CD4-positive, alpha-beta T cell (primary cell): ENCODE results near the gene LPAR3. TPM values are rescaled to one million over a fixed set of nuclear protein-coding genes. Genes with fewer than 3 reads are reported as not detected.
"Not testable (repeated sequence)": the region's sequence is repeated elsewhere in the genome, so short reads cannot be mapped to it uniquely, and the experiment has no call there.

ENCODE experiments used
- ATAC-seq: fragments of 200-7000 bp; cut with Tn5 transposase; one replicate; pipeline ENCODE4 v1.10.0; 2022; ENCODE audit warnings: mild to moderate bottlenecking; ENCODE audit not compliant: poor library complexity
- CTCF ChIA-PET: fragments of 350-600 bp; sonication (Branson Sonifier 250); formaldehyde crosslinking; loops from one replicate; lab custom pipeline; 2021; ENCODE audit warnings: antibody characterized with exemption, inconsistent platforms; lab: Charles Lee
- POLR2A ChIA-PET: fragments of 350-600 bp; sonication (Branson Sonifier 250); formaldehyde crosslinking; loops from one replicate; lab custom pipeline; 2021; ENCODE audit warnings: antibody characterized with exemption, inconsistent platforms; lab: Charles Lee
- DNase-seq, 14 experiments: peaks; one replicate each; pipeline ENCODE4 v3.0.0-alpha.2; 2013 to 2020; ENCODE audit warnings: mixed read lengths in 2 of 14
- H3K27ac ChIP-seq, 2 donors: one replicate each; pipeline versions ENCODE4 v1.5.1 to v1.7.0; 2013; ENCODE audit warnings: low read length in 2 of 2, low read depth in 1 of 2, mild to moderate bottlenecking in 1 of 2
- H3K27me3 ChIP-seq, 2 experiments: 1 replicate in 1 of 2; 2 replicates in 1 of 2; pipeline versions ENCODE4 v1.6.1 to v1.7.0; 2013; ENCODE audit warnings: low read length in 2 of 2, control low read depth in 1 of 2, mild to moderate bottlenecking in 1 of 2, moderate library complexity in 1 of 2; ENCODE audit not compliant: insufficient read depth in 2 of 2, control insufficient read depth in 1 of 2
- H3K36me3 ChIP-seq: one replicate; pipeline ENCODE4 v1.6.1; 2013; ENCODE audit warnings: low read length, control low read depth; ENCODE audit not compliant: insufficient read depth
- H3K4me1 ChIP-seq: one replicate; pipeline ENCODE4 v1.6.1; 2013; ENCODE audit warnings: low read length, control low read depth; ENCODE audit not compliant: insufficient read depth
- H3K4me3 ChIP-seq: one replicate; pipeline ENCODE4 v1.5.1; 2013; ENCODE audit warnings: mild to moderate bottlenecking, low read length, moderate library complexity
- H3K9me3 ChIP-seq, 2 experiments: 1 replicate in 1 of 2; 2 replicates in 1 of 2; pipeline versions ENCODE4 v1.6.1 to v1.7.0; 2013; ENCODE audit warnings: low read length in 2 of 2, mild to moderate bottlenecking in 2 of 2, control low read depth in 1 of 2, moderate library complexity in 1 of 2; ENCODE audit not compliant: control insufficient read depth in 1 of 2, insufficient read depth in 1 of 2
- H3K27ac Mint-ChIP-seq: one replicate; pipeline ENCODE4 v1.8.0; 2020; ENCODE audit warnings: mixed read lengths
- H3K27me3 Mint-ChIP-seq: one replicate; pipeline ENCODE4 v1.8.0; 2021; ENCODE audit warnings: mixed read lengths
- H3K36me3 Mint-ChIP-seq: one replicate; pipeline ENCODE4 v1.8.0; 2021; ENCODE audit warnings: low read depth, mixed read lengths
- H3K4me1 Mint-ChIP-seq: one replicate; pipeline ENCODE4 v1.8.0; 2021; ENCODE audit warnings: low read depth, mixed read lengths
- H3K4me3 Mint-ChIP-seq: one replicate; pipeline ENCODE4 v1.8.0; 2020; ENCODE audit warnings: mild to moderate bottlenecking, mixed read lengths
- H3K9me3 Mint-ChIP-seq: one replicate; pipeline ENCODE4 v1.8.0; 2020; ENCODE audit warnings: mixed read lengths
- intact Hi-C, 2 experiments: fragments of 100-400 bp; cut with DNase I in 1 of 2; cut with micrococcal nuclease in 1 of 2; formaldehyde crosslinking; loops; one replicate each; pipeline versions ENCODE4 v1.15.1 to v1.9.0; 2023 to 2025; cut with DNase I, micrococcal nuclease
- total RNA-seq, 174 experiments: library from RNA in 2 of 174; stranded (reverse) in 2 of 174; gene quantifications; one replicate each; pipeline ENCODE4 v1.2.3 and lab custom pipeline; 2021 to 2026
- TF ChIP-seq, protein P1 (sequence below): fragments of 200-600 bp; IDR thresholded peaks from one replicate; pipeline ENCODE4 v1.8.0; 2022; ENCODE audit warnings: antibody characterized with exemption, mild to moderate bottlenecking

The LPAR3 gene
- total RNA-seq, 2 experiments from 2014 or later, result 0.25 to 0.87 TPM

DNA sequence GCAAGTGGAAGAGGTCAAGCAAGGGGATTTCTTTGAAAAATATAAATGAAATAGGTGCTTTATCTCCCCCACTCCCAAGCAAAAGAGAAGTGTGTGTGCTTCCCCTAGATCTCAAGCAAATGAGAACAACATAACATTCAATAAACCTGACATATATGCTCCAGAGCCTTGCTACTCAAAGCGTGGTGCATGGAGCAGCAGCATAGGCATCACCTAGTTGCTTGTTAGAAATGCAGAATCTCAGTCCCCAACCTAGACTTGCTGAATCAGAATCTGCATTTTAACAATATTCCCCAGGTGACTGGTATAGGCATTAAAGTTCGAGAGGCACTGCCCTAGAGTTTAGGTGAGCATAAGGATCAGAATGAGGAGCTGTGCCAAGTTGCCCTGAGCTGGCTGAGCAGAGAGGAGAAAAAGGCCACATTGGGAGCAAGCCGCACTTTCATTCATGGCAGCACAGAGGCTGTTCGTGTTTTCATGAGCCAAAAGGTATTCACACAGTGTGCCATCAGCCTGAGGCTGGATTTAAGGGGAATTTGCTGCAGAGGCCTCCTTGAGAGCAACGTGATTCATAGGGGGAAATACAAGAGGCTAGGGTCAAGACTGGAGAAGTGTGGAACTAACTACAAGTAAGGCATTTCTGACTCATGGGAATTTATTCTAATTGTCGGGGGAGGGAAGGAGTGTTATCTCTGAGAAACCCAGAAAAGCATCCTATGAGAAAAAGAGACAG, 14.3 kb upstream of the LPAR3 start:
- H3K27me3 ChIP-seq, result no peaks in the 10 kb centered on the region
- TF ChIP-seq, protein P1, sequence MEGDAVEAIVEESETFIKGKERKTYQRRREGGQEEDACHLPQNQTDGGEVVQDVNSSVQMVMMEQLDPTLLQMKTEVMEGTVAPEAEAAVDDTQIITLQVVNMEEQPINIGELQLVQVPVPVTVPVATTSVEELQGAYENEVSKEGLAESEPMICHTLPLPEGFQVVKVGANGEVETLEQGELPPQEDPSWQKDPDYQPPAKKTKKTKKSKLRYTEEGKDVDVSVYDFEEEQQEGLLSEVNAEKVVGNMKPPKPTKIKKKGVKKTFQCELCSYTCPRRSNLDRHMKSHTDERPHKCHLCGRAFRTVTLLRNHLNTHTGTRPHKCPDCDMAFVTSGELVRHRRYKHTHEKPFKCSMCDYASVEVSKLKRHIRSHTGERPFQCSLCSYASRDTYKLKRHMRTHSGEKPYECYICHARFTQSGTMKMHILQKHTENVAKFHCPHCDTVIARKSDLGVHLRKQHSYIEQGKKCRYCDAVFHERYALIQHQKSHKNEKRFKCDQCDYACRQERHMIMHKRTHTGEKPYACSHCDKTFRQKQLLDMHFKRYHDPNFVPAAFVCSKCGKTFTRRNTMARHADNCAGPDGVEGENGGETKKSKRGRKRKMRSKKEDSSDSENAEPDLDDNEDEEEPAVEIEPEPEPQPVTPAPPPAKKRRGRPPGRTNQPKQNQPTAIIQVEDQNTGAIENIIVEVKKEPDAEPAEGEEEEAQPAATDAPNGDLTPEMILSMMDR, result no peak

GRCh38 chr1:84902727-84903126, 9.7 kb upstream of the LPAR3 start:
- H3K4me3 Mint-ChIP-seq, ATAC-seq, H3K4me1 ChIP-seq, H3K4me1 Mint-ChIP-seq, CTCF ChIA-PET, H3K36me3 Mint-ChIP-seq, DNase-seq, POLR2A ChIA-PET, H3K9me3 ChIP-seq, H3K36me3 ChIP-seq, H3K27me3 Mint-ChIP-seq, H3K27ac Mint-ChIP-seq, intact Hi-C loops, H3K27me3 ChIP-seq, H3K9me3 Mint-ChIP-seq, H3K27ac ChIP-seq, H3K4me3 ChIP-seq: not testable (repeated sequence)

More for the DNA sequence above, 14.3 kb upstream of the LPAR3 start:
- no peak overlapping the region for H3K27ac ChIP-seq
- ATAC-seq (no peak), DNase-seq (no peak)
- Mint-ChIP-seq H3K27ac (no peak overlapping the region), H3K36me3 (no peaks in the 10 kb centered on the region), H3K4me3 (no peak overlapping the region), H3K27me3 (peaks cover 6% of the 10 kb centered on the region), H3K9me3 (peaks cover 1% of the 10 kb centered on the region), H3K4me1 (no peaks in the 10 kb centered on the region)
- H3K4me3 ChIP-seq, result no peak overlapping the region
- CTCF ChIA-PET, result no interaction called here
- no peaks in the 10 kb centered on the region for H3K4me1 ChIP-seq
- H3K36me3 ChIP-seq, result no peaks in the 10 kb centered on the region
- POLR2A ChIA-PET, result no interaction called here
- intact Hi-C loops, result no loop called here
- H3K9me3 ChIP-seq, result no peaks in the 10 kb centered on the region

GRCh38 chr1:84899969-84900368, 7.0 kb upstream of the LPAR3 start:
- no peaks in the 10 kb centered on the region for H3K36me3 ChIP-seq
- ATAC-seq (no peak), DNase-seq (no peak)
- H3K4me3 Mint-ChIP-seq, result no peak overlapping the region
- intact Hi-C loops, result no loop called here
- no peak overlapping the region for H3K27ac ChIP-seq
- H3K4me1 ChIP-seq, result no peaks in the 10 kb centered on the region
- peaks cover 0 to 2% of the 10 kb centered on the region in 2 experiments for H3K27me3 ChIP-seq
- H3K9me3 ChIP-seq, result no peaks in the 10 kb centered on the region
- ChIA-PET CTCF (no interaction called here), POLR2A (no interaction called here)
- H3K36me3 Mint-ChIP-seq, result no peaks in the 10 kb centered on the region
- peaks cover 16% of the 10 kb centered on the region for H3K27me3 Mint-ChIP-seq
- H3K9me3 Mint-ChIP-seq, result peaks cover 3% of the 10 kb centered on the region
- TF ChIP-seq, protein P1, result no peak
- H3K4me1 Mint-ChIP-seq, result no peaks in the 10 kb centered on the region
- H3K27ac Mint-ChIP-seq, result no peak overlapping the region
- H3K4me3 ChIP-seq, result no peak overlapping the region

DNA sequence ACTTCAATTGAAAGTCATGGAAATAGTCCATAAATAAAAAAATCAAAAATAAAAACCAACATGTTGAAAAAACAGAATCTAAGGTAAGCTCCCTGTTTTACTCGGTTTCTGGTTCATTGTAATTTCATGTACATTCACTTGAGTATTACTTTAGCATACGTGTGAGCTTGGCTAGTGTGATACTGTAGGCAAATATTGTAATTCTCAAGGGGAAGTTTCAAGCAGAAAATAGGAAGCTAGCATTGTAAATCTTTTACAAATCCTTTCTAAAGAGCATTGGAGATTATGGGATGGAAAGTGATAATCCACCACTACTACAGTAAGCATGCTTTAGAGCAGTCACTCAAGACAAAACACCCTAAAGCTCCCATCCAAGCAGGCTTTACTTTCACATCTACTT, 3.3 kb upstream of the LPAR3 start:
- intact Hi-C loops, result no loop called here
- Mint-ChIP-seq H3K27ac (no peak overlapping the region), H3K9me3 (no peaks in the 10 kb centered on the region), H3K27me3 (peaks cover 42% of the 10 kb centered on the region), H3K4me1 (peaks cover 13% of the 10 kb centered on the region), H3K4me3 (no peak overlapping the region), H3K36me3 (no peaks in the 10 kb centered on the region)
- Histone ChIP-seq H3K36me3 (no peaks in the 10 kb centered on the region), H3K9me3 (no peaks in the 10 kb centered on the region), H3K27me3 (peaks cover 15 to 18% of the 10 kb centered on the region in 2 experiments), H3K27ac (no peak overlapping the region), H3K4me3 (no peak overlapping the region), H3K4me1 (peaks cover 14% of the 10 kb centered on the region)
- no peak for DNase-seq
- POLR2A ChIA-PET, result interaction anchor here (0.9 kb wide), 1 partner anchor 381 kb away, joined by 3 read pairs; the partner anchor contains the start of gene BCL10
- TF ChIP-seq, protein P1, result no peak
- ATAC-seq, result no peak
- CTCF ChIA-PET, result no interaction called here
